ENCODE results near the gene ZRANB2. TPM values are rescaled to one million over a fixed set of nuclear protein-coding genes. Genes with fewer than 3 reads are reported as not detected.

Gene ZRANB2
- polyA plus RNA-seq (ENCODE audit: insufficient read length in 4 of 4): 100 to 1,000 TPM; 169 to 202 (median 195) TPM

- peak; percentile 91 to 92 (median 91) for DNase-seq (ENCODE audit: low read depth in 4 of 4, low spot score in 3 of 4)
Observed at GRCh38 chr1:71080739-71081696, at the start of gene ZRANB2. TSS of gene ZRANB2 (minus strand) at chr1:71081035. CDS start at chr1:71080995, 40 bp downstream.

- DNase-seq (ENCODE audit: low read depth in 4 of 4, low spot score in 3 of 4): no peak
Observed at GRCh38 chr1:71128060-71128459, 47.2 kb upstream of the ZRANB2 start.

GRCh38 chr1:71118086-71118485 lies 37.3 kb upstream of the ZRANB2 start:
- DNase-seq (ENCODE audit: low read depth in 4 of 4, low spot score in 3 of 4): no peak

- DNase-seq (ENCODE audit: low read depth in 4 of 4, low spot score in 3 of 4): no peak
Observed at GRCh38 chr1:71116729-71117128, 35.9 kb upstream of the ZRANB2 start.

GRCh38 chr1:71106658-71107322 lies 26.0 kb upstream of the ZRANB2 start:
- DNase-seq (ENCODE audit: low read depth in 4 of 4, low spot score in 3 of 4): no peak

- DNase-seq (ENCODE audit: low read depth in 4 of 4, low spot score in 3 of 4): no peak
Observed at GRCh38 chr1:71104417-71104816, 23.6 kb upstream of the ZRANB2 start.

GRCh38 chr1:71101839-71102376 lies 21.1 kb upstream of the ZRANB2 start:
- no peak for DNase-seq (ENCODE audit: low read depth in 4 of 4, low spot score in 3 of 4)

- no peak for DNase-seq (ENCODE audit: low read depth in 4 of 4, low spot score in 3 of 4)
Observed at GRCh38 chr1:71097428-71097827, 16.6 kb upstream of the ZRANB2 start.

GRCh38 chr1:71094913-71095312 lies 14.1 kb upstream of the ZRANB2 start:
- DNase-seq (ENCODE audit: low read depth in 4 of 4, low spot score in 3 of 4): no peak

- no peak for DNase-seq (ENCODE audit: low read depth in 4 of 4, low spot score in 3 of 4)
Observed at GRCh38 chr1:71093938-71094337, 13.1 kb upstream of the ZRANB2 start.

- DNase-seq (ENCODE audit: low read depth in 4 of 4, low spot score in 3 of 4): no peak
Observed at GRCh38 chr1:71089536-71090270, 8.9 kb upstream of the ZRANB2 start.

- DNase-seq (ENCODE audit: low read depth in 4 of 4, low spot score in 3 of 4): no peak
Observed at GRCh38 chr1:71088645-71089287, 7.9 kb upstream of the ZRANB2 start.

GRCh38 chr1:71087713-71088112 lies 6.9 kb upstream of the ZRANB2 start:
- DNase-seq (ENCODE audit: low read depth in 4 of 4, low spot score in 3 of 4): no peak

GRCh38 chr1:71087060-71087459 lies 6.2 kb upstream of the ZRANB2 start:
- no peak for DNase-seq (ENCODE audit: low read depth in 4 of 4, low spot score in 3 of 4)

GRCh38 chr1:71086331-71086730 lies 5.5 kb upstream of the ZRANB2 start:
- DNase-seq (ENCODE audit: low read depth in 4 of 4, low spot score in 3 of 4): no peak

- DNase-seq (ENCODE audit: low read depth in 4 of 4, low spot score in 3 of 4): no peak
Observed at GRCh38 chr1:71083271-71083670, 2.4 kb upstream of the ZRANB2 start.

GRCh38 chr1:71081697-71082080 lies 854 bp upstream of the ZRANB2 start:
- DNase-seq (ENCODE audit: low read depth in 4 of 4, low spot score in 3 of 4): no peak

GRCh38 chr1:71080230-71080738 lies 551 bp downstream of the ZRANB2 start:
- peak in 2 of 4 donors; percentile 8 to 22 for DNase-seq (ENCODE audit: low read depth in 4 of 4, low spot score in 3 of 4)

GRCh38 chr1:71074681-71075080 lies 6.2 kb downstream of the ZRANB2 start:
- DNase-seq (ENCODE audit: low read depth in 4 of 4, low spot score in 3 of 4): no peak

- no peak for DNase-seq (ENCODE audit: low read depth in 4 of 4, low spot score in 3 of 4)
Observed at GRCh38 chr1:71072273-71072672, 8.6 kb downstream of the ZRANB2 start.

Measured in right renal pelvis (tissue), 4 donors.